HG02840 (cell line): ENCODE measurements around the gene CRYL1.

Source experiments
- ATAC-seq: cut with Tn5 transposase; IDR thresholded peaks from one replicate; pipeline ENCODE4 v1.9.1; 2021; ENCODE audit warnings: mild to moderate bottlenecking, moderate library complexity, moderate number of reproducible peaks; ENCODE audit not compliant: unreplicated experiment, low FRiP score

CRYL1 gene

DNA sequence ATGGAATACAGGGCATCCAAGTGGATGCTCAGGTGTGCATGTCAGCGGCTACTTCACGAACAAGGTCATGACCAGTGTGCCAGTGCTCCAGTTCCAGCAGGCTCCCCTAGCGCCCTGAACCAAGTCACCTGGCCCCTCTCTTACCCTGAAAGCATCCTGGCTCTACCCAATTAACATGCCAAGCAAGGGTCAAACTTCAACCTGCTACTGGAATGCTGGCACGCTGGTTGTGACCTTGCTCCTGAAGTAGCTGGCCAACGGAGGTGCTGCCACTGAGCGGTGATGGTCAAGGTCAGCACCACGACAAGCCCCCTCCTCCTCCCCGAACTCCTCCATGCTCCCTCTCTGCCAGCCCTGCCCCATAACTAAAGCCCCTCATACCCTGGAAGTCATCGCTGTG is 96.0 kb downstream of the CRYL1 start:
- ATAC-seq, result no peak

- no peak for ATAC-seq
These were observed 96.7 kb downstream of the CRYL1 start for GRCh38 chr13:20428666-20429644.

DNA sequence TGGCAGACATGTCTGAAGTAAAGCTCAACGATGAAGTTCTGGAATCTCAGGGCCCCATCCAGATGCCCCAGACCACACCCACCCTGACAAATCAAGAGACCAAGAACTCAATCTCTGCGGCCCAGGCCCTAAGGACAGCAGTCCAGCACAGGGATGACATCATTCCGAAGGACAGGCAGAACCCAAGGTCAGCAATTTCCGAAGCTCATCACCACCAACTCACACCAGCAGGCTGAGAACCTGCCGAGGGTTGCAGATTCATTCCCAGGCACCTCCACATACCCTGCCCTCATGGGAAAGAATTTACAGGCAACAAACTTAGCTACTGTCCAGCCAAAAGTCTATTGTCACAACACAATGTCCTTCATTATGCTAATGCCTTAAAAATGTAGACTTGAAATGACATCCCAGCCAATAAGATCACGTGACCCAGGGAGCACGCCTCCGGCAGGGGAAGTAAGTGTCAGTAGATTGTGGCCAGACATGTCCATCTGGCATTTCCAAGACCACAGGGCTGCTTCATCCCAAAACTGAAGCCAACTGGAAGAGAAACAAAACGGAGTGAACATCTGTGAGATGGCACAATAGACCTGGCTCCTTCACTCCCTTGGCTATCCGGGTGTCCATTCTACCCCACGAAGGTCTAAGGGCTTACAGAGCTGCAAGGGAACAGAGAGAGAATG is 98.8 kb downstream of the CRYL1 start:
- ATAC-seq, result no peak

- ATAC-seq, result no peak
These were observed 99.8 kb downstream of the CRYL1 start for GRCh38 chr13:20425819-20426219.

DNA sequence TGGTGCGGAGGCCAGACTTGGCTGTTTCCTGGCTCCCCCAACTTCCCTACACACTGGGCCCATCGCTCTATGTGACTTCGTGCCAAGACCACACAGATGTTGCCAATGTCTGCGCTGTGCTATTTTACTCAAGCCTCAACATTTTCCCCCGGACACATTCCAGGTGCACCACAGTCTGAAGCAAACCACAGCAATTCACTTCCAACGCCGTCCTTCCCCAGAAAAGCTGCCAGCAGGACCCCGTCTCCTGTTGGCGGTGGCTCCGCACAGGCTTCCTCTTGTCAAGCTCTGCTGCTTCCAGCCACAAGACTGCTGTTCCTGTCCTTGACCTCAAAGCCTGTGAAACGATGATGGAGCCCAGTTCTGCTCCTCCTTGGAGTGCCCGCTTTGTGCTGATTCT is 100.7 kb downstream of the CRYL1 start:
- no peak for ATAC-seq

GRCh38 chr13:20424559-20424852 is 101.2 kb downstream of the CRYL1 start:
- no peak for ATAC-seq

- ATAC-seq, result no peak
These were observed 103.3 kb downstream of the CRYL1 start for GRCh38 chr13:20422362-20422761.

DNA sequence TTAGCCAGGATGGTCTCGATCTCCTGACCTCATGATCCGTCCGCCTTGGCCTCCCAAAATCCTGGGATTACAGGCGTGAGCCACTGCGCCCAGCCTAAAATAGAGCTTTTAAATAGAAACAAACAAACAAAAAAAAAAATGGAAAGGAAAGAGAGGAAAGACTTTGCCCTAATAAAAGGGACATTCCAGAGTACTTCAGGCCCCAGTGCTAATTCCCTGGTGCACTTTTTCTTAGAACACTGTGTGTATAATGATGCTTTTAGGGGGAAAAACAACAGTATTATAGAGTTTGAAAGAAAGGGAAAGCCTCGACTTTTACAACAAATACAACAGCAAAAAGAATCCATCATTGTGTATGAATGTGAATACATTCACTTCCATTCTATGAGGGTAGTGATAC is 104.7 kb downstream of the CRYL1 start:
- no peak for ATAC-seq

- ATAC-seq, result no peak
These were observed 106.7 kb downstream of the CRYL1 start for GRCh38 chr13:20418953-20419352.

- ATAC-seq, result no peak
These were observed 109.4 kb downstream of the CRYL1 start for GRCh38 chr13:20416223-20416745.

DNA sequence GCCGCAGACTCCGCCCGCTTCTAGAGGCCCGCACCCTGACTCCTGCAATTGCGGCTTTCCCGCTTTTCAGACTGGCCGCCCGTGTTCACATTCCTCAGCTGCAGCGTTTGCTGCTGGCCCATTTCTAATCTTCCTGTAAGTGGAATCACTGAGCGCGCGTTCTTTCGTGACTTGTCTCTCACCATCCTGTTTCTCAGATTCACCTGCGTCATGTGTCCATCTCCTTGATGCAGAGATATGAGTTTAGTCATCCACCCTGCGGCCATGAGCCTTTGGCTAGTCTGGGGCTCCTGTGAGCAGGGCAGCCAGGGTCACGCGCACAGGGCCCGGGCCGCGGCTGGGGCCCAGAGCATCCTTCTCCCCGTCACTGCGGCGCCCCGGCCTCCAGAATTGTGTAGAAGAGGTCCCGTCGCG is 110.0 kb downstream of the CRYL1 start:
- ATAC-seq, result no peak

DNA sequence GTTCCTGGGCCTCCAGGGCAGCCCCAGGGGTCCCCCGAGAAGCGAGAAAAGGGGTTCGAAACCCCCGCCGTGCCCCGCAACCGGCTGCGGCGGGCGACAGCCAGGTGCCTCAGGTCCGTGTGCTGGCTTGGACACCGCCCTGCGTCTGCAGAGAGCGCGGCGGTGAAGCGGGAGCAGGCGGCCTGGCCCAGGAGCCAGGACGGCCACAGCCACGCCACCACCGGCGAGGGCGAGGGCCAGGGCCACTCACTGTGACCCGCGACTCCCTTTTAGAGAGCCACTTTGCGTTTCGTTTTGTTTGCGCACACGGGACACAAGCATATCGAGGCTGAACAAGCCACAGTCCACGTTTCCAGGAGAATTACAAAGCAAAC is 110.4 kb downstream of the CRYL1 start:
- no peak for ATAC-seq

DNA sequence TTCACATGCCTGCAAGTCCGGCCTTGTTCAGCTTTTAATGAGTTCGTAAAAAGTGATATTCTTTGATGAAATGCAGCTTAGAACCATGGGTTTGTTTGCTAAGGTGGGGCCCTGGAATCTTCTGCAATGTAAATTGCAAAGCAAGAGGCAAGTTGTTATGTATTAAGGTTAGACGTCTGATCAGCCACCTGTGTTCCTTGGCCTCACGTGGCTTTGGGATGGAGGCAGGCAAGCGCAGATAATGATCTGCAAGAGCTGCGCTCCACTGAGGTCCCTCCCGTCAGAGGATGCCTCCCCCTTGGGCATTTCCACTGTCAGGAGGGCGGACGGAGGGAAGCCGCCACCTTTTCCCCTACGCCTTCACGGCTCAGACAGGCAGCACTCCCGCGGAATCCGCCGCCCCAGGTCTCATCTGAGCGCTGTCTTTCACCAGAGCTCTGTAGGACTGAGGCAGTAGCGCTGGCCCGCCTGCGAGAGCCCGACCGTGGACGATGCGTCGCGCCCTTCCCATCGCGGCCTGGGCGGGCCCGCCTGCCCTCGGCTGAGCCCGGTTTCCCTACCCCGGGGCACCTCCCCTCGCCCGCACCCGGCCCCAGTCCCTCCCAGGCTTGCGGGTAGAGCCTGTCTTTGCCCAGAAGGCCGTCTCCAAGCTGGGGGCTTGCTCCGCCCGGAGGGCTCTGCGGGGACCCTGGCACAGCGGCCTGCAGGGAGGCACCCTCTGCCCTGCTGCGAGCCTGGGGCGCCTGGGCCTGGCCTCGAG is 110.9 kb downstream of the CRYL1 start:
- no peak for ATAC-seq

GRCh38 chr13:20412691-20413355 is 112.8 kb downstream of the CRYL1 start:
- ATAC-seq, result no peak

DNA sequence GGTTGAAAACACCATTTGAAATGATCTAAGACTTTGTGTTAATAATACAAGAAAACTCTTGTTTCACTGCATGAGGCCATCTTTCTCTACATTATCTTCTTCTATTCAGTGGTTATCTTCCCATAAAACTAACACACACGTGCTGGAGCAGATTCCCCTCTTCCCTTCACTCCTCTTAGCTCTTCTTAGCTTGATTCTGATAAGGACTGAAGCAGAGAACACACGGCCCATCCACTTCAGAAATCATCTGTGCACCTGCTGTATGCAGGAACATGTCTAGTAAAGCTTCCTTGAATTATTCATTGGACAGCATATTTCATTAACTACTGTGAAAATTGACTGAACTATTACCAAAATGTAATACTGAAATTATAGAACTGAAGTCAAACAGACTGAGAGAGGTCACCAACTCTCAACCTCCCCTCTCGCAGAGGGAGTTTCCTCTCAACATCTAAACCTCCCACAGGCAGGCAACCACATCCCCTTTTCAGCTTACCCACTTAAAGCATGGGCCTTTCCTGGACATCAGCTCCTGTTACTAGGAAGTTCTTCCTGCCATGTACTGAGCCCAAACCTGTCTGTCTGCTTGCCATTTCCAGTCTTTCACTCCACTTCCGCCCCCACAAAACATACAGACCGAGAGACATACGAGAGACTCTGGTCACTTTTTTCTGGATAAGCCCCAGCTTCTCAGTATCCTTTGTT is 113.9 kb downstream of the CRYL1 start:
- ATAC-seq, result peak; percentile 85

GRCh38 chr13:20410726-20411125 is 114.9 kb downstream of the CRYL1 start:
- no peak for ATAC-seq

- no peak for ATAC-seq
These were observed 117.5 kb downstream of the CRYL1 start for GRCh38 chr13:20408181-20408580.

- no peak for ATAC-seq
These were observed 117.9 kb downstream of the CRYL1 start for GRCh38 chr13:20407759-20408158.

DNA sequence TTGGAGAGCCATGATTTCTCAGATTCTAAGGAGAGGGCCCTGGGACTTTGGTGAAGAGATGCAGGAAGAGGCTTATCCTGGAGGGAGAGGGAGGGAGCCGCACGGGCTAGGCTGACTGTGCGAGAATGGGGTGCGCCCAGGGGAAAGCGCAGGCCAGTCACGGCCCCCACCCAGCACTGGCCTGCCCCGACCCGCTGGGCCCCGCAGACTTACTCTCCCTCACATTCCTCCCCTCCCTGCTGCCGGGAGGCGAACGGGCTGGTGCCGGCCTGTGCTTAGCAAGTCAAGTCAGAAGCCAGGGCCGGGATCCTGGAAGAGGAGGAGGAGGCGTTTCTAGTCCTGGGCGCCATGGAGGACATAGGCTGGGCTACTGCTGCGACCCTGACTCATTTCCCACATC is 120.0 kb downstream of the CRYL1 start:
- no peak for ATAC-seq
